Lung (tissue), 12 donors: Measurements from ENCODE around the gene IGLL5. TPM values are rescaled to one million over a fixed set of nuclear protein-coding genes. Genes with fewer than 3 reads are reported as not detected.

Experiments used
- ATAC-seq: fragments of 200-7000 bp; cut with Tn5 transposase; one replicate; pipeline ENCODE4 v1.9.1; 2020; ENCODE audit warnings: moderate number of reproducible peaks; ENCODE audit not compliant: insufficient read depth, low FRiP score
- DNase-seq, 3 donors: peaks; one replicate each; pipeline ENCODE4 v3.0.0-alpha.2; 2013 to 2017
- H3K27ac ChIP-seq, 2 donors: one replicate each; pipeline ENCODE4 v1.5.1; 2013; ENCODE audit warnings: mild to moderate bottlenecking in 2 of 2, moderate library complexity in 2 of 2, control low read depth in 1 of 2, inconsistent platforms in 1 of 2, low read depth in 1 of 2, low read length in 1 of 2
- H3K27me3 ChIP-seq, 3 donors: one replicate each; pipeline ENCODE4 v1.5.1; 2013; ENCODE audit warnings: low read length in 2 of 3; ENCODE audit not compliant: control insufficient read depth in 3 of 3, insufficient read depth in 3 of 3
- H3K36me3 ChIP-seq, 4 donors: one replicate each; pipeline ENCODE4 v1.5.1; 2013; ENCODE audit warnings: low read length in 4 of 4, mild to moderate bottlenecking in 1 of 4, moderate library complexity in 1 of 4; ENCODE audit not compliant: control insufficient read depth in 4 of 4, insufficient read depth in 4 of 4
- H3K4me1 ChIP-seq, 5 donors: one replicate each; pipeline ENCODE4 v1.5.1; 2013; ENCODE audit warnings: low read length in 5 of 5, mild to moderate bottlenecking in 2 of 5, moderate library complexity in 1 of 5; ENCODE audit not compliant: control insufficient read depth in 5 of 5, insufficient read depth in 5 of 5
- H3K4me3 ChIP-seq: one replicate; pipeline ENCODE4 v1.5.1; 2013; ENCODE audit warnings: mild to moderate bottlenecking, control low read depth, moderate library complexity
- H3K9ac ChIP-seq, 2 donors: one replicate each; pipeline ENCODE4 v1.5.1; 2013; ENCODE audit warnings: low read length in 2 of 2, control low read depth in 1 of 2; ENCODE audit not compliant: insufficient read depth in 1 of 2
- H3K9me3 ChIP-seq, 4 donors: one replicate each; pipeline ENCODE4 v1.5.1; 2013; ENCODE audit warnings: low read length in 3 of 4, mild to moderate bottlenecking in 1 of 4, moderate library complexity in 1 of 4; ENCODE audit not compliant: control insufficient read depth in 4 of 4, insufficient read depth in 3 of 4
- WGBS, 2 donors: extraction: QIAGEN DNeasy Blood & Tissue Kit; methylation state at CpG; one replicate each; pipeline ENCODE4 v1.1.7; 2013; 5-methylcytosine and 5-hydroxymethylcytosine counted together
- polyA plus RNA-seq, 2 donors: library from polyadenylated mRNA; stranded (reverse); fragments of 200-250 nt; gene quantifications; one replicate each; pipeline ENCODE4 v1.2.1, GENCODE V29; 2013
- total RNA-seq, 2 donors: library from RNA; depleted of rRNA in 1 of 2; stranded (reverse); fragments of >200 nt in 1 of 2; gene quantifications; one replicate each; pipeline ENCODE4 v1.2.1, GENCODE V29; 2014 to 2021
- TF ChIP-seq, protein P1 (sequence below): IDR thresholded peaks from 2 replicates; pipeline ENCODE4 v1.5.1; 2012; ENCODE audit warnings: mild to moderate bottlenecking; ENCODE audit errors: control extremely low read depth, extremely low read depth
- donor health status: control.
- donor health status: control.
- donor health status: Bipolar disorder and iron deficiency.
- donor health status: healthy.
- donor health status: DM: yes; HTN: yes; CAD: no.

The IGLL5 gene
- total and polyA plus RNA-seq, 4 donors = 5.4 to 21.5 (median 11.3) TPM

DNA sequence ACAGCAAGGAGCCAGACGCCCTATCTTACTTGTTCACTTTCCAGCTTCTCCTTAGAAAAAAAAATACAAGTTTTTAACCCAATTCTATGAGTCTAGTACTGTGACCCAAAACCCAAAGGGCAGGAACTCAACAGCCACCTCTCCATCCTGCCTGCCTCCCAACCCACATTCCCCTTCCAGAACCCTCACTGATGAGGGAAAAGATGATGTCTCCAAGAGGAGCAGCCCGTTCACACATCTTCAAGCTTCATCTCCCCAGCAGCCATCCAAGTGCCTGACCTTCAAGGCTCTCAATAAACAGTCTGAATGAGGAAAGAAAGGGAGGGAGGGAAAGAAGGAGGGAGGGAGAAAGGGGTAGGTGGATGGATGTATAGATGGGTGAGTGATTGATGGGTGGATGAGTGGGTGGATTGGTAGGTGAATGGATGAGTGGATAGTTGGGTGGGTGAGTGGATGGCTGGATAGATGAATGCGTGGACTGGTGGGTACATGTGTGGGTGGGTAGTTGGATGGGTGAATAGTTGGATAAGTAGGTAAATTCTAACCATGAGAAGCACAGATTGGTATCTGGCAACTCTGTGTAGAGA lies 50.4 kb downstream of the IGLL5 start:
- no peaks in the 10 kb centered on the region for H3K27me3 ChIP-seq
- ATAC-seq (no peak), DNase-seq (no peak)
- no peak overlapping the region for H3K9ac ChIP-seq
- H3K4me3 ChIP-seq = no peak overlapping the region
- 88 to 92% methylated on average over 3 of the region's 3 CpGs for WGBS, 2 donors
- no peaks in the 10 kb centered on the region for H3K4me1 ChIP-seq
- H3K36me3 ChIP-seq = no peaks in the 10 kb centered on the region
- no peaks in the 10 kb centered on the region for H3K9me3 ChIP-seq
- H3K27ac ChIP-seq = no peak overlapping the region
- TF ChIP-seq, protein P1, sequence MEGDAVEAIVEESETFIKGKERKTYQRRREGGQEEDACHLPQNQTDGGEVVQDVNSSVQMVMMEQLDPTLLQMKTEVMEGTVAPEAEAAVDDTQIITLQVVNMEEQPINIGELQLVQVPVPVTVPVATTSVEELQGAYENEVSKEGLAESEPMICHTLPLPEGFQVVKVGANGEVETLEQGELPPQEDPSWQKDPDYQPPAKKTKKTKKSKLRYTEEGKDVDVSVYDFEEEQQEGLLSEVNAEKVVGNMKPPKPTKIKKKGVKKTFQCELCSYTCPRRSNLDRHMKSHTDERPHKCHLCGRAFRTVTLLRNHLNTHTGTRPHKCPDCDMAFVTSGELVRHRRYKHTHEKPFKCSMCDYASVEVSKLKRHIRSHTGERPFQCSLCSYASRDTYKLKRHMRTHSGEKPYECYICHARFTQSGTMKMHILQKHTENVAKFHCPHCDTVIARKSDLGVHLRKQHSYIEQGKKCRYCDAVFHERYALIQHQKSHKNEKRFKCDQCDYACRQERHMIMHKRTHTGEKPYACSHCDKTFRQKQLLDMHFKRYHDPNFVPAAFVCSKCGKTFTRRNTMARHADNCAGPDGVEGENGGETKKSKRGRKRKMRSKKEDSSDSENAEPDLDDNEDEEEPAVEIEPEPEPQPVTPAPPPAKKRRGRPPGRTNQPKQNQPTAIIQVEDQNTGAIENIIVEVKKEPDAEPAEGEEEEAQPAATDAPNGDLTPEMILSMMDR = no peak

DNA sequence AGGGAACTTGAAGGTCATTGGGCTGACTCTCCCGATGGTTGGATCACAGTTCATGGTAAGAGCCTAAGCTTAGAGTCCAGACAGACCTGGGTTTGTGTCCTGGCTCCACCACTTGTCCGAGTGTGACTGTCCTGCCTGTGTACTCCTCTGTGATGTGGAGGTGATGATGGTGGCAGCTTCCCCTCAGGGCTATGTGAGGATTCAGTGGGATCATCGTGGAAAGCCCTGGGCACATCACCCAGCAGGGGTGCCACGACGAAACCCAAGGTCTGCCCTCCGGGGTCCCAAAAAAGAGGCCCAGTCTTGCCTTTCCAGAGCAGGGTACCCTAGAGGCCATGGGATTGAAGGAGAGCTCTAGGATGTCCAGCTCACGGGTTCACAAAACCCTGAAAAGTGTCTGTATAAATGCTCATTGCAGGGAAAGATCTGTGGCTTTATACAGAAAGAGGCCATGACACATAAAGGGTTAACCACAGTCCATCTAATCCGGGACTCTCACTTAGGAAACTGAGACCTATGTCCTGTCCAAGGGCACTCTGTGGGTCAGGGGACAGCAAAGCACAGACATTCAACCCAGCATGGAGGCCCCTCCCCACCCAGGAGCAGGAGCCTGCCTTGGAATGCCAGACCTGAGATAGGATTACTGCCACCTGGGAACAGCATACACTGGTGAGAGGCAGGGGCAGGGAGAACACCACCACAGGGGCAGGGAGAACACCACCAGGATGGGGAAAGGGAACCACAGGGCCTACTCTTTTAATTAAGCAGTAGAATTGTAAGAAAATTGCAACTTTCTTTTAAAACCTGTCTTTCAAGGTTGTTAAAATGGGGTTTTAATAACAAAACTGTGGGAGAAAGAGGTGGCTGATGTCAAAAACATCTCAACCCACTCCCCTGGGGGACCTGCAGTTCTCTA lies 51.3 kb downstream of the IGLL5 start:
- no peaks in the 10 kb centered on the region for H3K27me3 ChIP-seq
- WGBS, 2 donors = 74 to 87% methylated on average over 8 of the region's 8 CpGs
- DNase-seq (no peak), ATAC-seq (no peak)
- H3K9ac ChIP-seq = no peak overlapping the region
- H3K36me3 ChIP-seq = no peaks in the 10 kb centered on the region
- H3K4me3 ChIP-seq = no peak overlapping the region
- no peak overlapping the region for H3K27ac ChIP-seq
- TF ChIP-seq, protein P1 = no peak
- no peaks in the 10 kb centered on the region for H3K4me1 ChIP-seq
- H3K9me3 ChIP-seq = no peaks in the 10 kb centered on the region

DNA sequence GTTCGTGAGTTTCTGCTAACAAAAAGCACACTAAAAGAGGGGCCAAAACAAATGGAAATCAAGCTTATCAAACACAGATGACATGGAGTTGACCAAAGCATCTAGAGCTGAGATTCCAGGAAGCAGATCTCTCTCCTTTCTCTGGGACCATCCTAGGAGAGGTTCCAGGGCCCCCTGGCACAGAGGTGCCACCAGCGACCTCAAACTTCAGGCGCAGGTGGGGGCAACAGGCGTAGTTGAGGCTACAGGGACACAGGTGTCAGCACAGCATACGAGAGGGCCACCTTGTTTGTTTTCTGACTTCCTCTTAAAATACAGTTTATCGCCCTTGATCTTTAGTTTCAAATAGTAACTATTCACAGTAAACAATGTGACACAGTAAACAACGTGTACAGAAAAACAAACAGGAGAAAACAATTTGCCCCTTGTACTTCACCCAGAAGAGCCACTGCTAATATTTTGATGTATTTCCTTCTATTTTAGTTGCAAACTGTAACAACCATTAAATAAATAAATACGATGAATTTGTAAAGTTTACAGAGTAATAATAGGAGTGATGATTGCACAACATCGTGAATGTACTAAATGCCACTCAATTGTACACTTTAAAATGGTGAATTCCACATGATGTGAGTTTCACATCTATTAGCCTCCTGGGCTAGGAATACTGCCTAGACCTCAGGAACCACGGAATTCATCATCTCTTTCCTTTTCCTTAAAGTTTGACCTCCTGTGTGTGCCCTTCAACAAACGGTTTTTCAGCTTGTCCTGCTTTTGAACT lies 52.2 kb downstream of the IGLL5 start:
- TF ChIP-seq, protein P1 = no peak
- Histone ChIP-seq H3K27ac (no peak overlapping the region), H3K27me3 (peaks cover 0 to 3% (median 0%) of the 10 kb centered on the region in 3 donors), H3K9ac (no peak overlapping the region), H3K36me3 (no peaks in the 10 kb centered on the region), H3K9me3 (no peaks in the 10 kb centered on the region), H3K4me1 (no peaks in the 10 kb centered on the region), H3K4me3 (no peak overlapping the region)
- 64 to 76% methylated on average over 11 of the region's 11 CpGs for WGBS, 2 donors
- DNase-seq = no peak
- ATAC-seq = no peak
